ENCODE results near the gene PDCD2L. TPM values are rescaled to one million over a fixed set of nuclear protein-coding genes. Genes with fewer than 3 reads are reported as not detected.

PDCD2L gene
- total RNA-seq, 4 donors from 2014 or later = 8.6 to 14.8 (median 12.5) TPM

DNA sequence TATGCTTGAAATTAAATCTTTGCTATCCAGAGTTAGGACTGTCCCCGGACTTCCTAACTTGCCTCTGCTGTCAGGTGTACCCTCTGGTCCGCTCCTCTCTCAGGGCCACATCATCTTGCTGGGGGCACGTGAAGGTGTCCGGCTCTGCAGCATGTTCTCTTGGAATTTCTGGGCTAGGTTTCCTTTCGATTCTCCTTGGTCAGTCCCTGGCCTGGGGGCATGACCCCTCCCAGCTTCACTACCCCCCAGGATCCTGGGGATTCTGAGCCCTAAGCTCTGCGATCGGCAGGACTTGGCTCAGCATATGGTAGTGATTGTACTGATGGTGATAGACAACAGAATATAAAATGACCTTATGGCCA, 44.3 kb upstream of the PDCD2L start:
- TF ChIP-seq POLR2AphosphoS5 (IDR thresholded peaks at IDR 0.05) (no peak), POLR2A (IDR thresholded peaks at IDR 0.05; ENCODE audit: low read depth) (no peak), EP300 (IDR thresholded peaks at IDR 0.05) (no peak)
- WGBS = 67% methylated on average over 6 of the region's 7 CpGs
- peaks cover 4 to 14% (median 10%) of the 10 kb centered on the region in 4 donors for H3K36me3 ChIP-seq
- peak overlapping the region; percentile 80 to 90 (median 82) for H3K27ac ChIP-seq (replicated peaks in 1 of 4)
- no peaks in the 10 kb centered on the region for H3K27me3 ChIP-seq
- H3K4me3 ChIP-seq = peak overlapping the region; percentile 53 to 62 (median 54)
- DNase-seq (ENCODE audit: extremely low spot score) = no peak
- H3K4me1 ChIP-seq = peaks cover 7 to 27% (median 25%) of the 10 kb centered on the region in 4 donors
- no peaks in the 10 kb centered on the region for H3K9me3 ChIP-seq
- intact Hi-C loops (cut with DNase I) = no loop called here

- no peak overlapping the region for H3K4me3 ChIP-seq
- H3K4me1 ChIP-seq = peaks cover 7 to 27% (median 25%) of the 10 kb centered on the region in 4 donors
- TF ChIP-seq POLR2A (IDR thresholded peaks at IDR 0.05; ENCODE audit: low read depth) (no peak), CTCF (IDR thresholded peaks at IDR 0.05) (no peak), EP300 (IDR thresholded peaks at IDR 0.05) (no peak), POLR2AphosphoS5 (IDR thresholded peaks at IDR 0.05) (no peak)
- intact Hi-C loops (cut with DNase I) = no loop called here
- 92% methylated on average over 9 of the region's 9 CpGs for WGBS
- DNase-seq (ENCODE audit: extremely low spot score) = no peak
- H3K36me3 ChIP-seq = peaks cover 0 to 9% (median 5%) of the 10 kb centered on the region in 4 donors
- H3K9me3 ChIP-seq = no peaks in the 10 kb centered on the region
- H3K27me3 ChIP-seq = no peaks in the 10 kb centered on the region
- peak overlapping the region; percentile 80 to 90 (median 82) for H3K27ac ChIP-seq (replicated peaks in 1 of 4)
These were observed 43.8 kb upstream of the PDCD2L start for GRCh38 chr19:34360354-34360909.

DNA sequence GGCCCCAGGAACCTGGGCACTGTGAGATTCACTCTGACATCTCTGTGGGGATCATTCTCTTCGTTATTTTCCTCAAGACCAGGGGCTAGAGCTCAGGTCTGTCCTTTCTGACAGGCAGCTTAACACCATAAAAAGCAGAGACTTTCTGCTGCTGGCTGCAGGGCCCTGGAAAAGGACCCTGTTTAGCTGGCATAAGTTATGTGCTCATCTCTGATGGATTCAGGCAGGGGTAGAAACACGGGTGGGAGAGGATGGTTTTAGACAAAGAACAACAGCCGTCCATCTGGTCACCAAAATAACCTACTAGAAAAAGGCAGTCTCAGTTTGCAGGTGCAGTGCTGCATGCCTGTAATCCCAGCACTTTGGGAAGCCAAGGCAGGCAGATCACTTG, 41.5 kb upstream of the PDCD2L start:
- intact Hi-C loops (cut with DNase I) = no loop called here
- H3K27ac ChIP-seq (replicated peaks in 1 of 4) = no peak overlapping the region
- TF ChIP-seq POLR2AphosphoS5 (IDR thresholded peaks at IDR 0.05) = no peak
- no peak for TF ChIP-seq CTCF (IDR thresholded peaks at IDR 0.05)
- TF ChIP-seq POLR2A (IDR thresholded peaks at IDR 0.05; ENCODE audit: low read depth) = no peak
- no peak for TF ChIP-seq EP300 (IDR thresholded peaks at IDR 0.05)
- H3K36me3 ChIP-seq = peaks cover 5 to 14% (median 10%) of the 10 kb centered on the region in 4 donors
- H3K9me3 ChIP-seq = no peaks in the 10 kb centered on the region
- no peak overlapping the region for H3K4me3 ChIP-seq
- 73% methylated on average over 3 of the region's 3 CpGs for WGBS
- no peak for DNase-seq (ENCODE audit: extremely low spot score)
- H3K4me1 ChIP-seq = peaks cover 27 to 49% (median 46%) of the 10 kb centered on the region in 4 donors
- no peaks in the 10 kb centered on the region for H3K27me3 ChIP-seq

GRCh38 chr19:34363094-34363493, 41.1 kb upstream of the PDCD2L start:
- Histone ChIP-seq H3K4me1 (peaks cover 31 to 53% (median 50%) of the 10 kb centered on the region in 4 donors), H3K27ac (replicated peaks in 1 of 4) (no peak overlapping the region), H3K36me3 (peaks cover 5 to 18% (median 14%) of the 10 kb centered on the region in 4 donors), H3K4me3 (no peak overlapping the region), H3K9me3 (no peaks in the 10 kb centered on the region), H3K27me3 (no peaks in the 10 kb centered on the region)
- 89% methylated on average over 4 of the region's 4 CpGs for WGBS
- no peak for TF ChIP-seq POLR2A (IDR thresholded peaks at IDR 0.05; ENCODE audit: low read depth)
- no peak for TF ChIP-seq POLR2AphosphoS5 (IDR thresholded peaks at IDR 0.05)
- no peak for TF ChIP-seq EP300 (IDR thresholded peaks at IDR 0.05)
- no peak for TF ChIP-seq CTCF (IDR thresholded peaks at IDR 0.05)
- DNase-seq (ENCODE audit: extremely low spot score) = no peak
- intact Hi-C loops (cut with DNase I) = no loop called here

- Histone ChIP-seq H3K9me3 (no peaks in the 10 kb centered on the region), H3K27ac (replicated peaks in 1 of 4) (peak overlapping the region in 1 of 4 donors; percentile 93), H3K27me3 (no peaks in the 10 kb centered on the region), H3K4me1 (peaks cover 26 to 52% (median 47%) of the 10 kb centered on the region in 4 donors), H3K4me3 (no peak overlapping the region), H3K36me3 (peaks cover 13 to 27% (median 23%) of the 10 kb centered on the region in 4 donors)
- no peak for DNase-seq (ENCODE audit: extremely low spot score)
- WGBS = 71% methylated on average over 5 of the region's 5 CpGs
- no peak for TF ChIP-seq POLR2AphosphoS5 (IDR thresholded peaks at IDR 0.05)
- no peak for TF ChIP-seq EP300 (IDR thresholded peaks at IDR 0.05)
- no peak for TF ChIP-seq CTCF (IDR thresholded peaks at IDR 0.05)
- no peak for TF ChIP-seq POLR2A (IDR thresholded peaks at IDR 0.05; ENCODE audit: low read depth)
- intact Hi-C loops (cut with DNase I) = no loop called here
These were observed 40.3 kb upstream of the PDCD2L start for GRCh38 chr19:34363930-34364329.

All from esophagus muscularis mucosa (tissue), 4 donors.